T-helper 1 cell (primary cell): ENCODE results near the gene SLCO4A1.

Experiments used
- DNase-seq, 5 donors: peaks; one replicate each; pipeline ENCODE4 v3.0.0-alpha.2; 2012 to 2020

SLCO4A1 gene

GRCh38 chr20:62702895-62703852 is 60.9 kb downstream of the SLCO4A1 start:
- DNase-seq: peak in 1 of 5 donors; percentile 47

GRCh38 chr20:62703853-62704228 is 61.5 kb downstream of the SLCO4A1 start:
- no peak for DNase-seq

GRCh38 chr20:62704341-62704948 is 62.1 kb downstream of the SLCO4A1 start:
- no peak for DNase-seq

GRCh38 chr20:62705627-62706026 is 63.3 kb downstream of the SLCO4A1 start:
- no peak for DNase-seq

- no peak for DNase-seq
These were observed 64.0 kb downstream of the SLCO4A1 start for GRCh38 chr20:62706344-62706743.

GRCh38 chr20:62706857-62707256 is 64.6 kb downstream of the SLCO4A1 start:
- no peak for DNase-seq

GRCh38 chr20:62707276-62707920 is 65.1 kb downstream of the SLCO4A1 start:
- no peak for DNase-seq

- DNase-seq: peak in 1 of 5 donors; percentile 6
These were observed 65.7 kb downstream of the SLCO4A1 start for GRCh38 chr20:62707921-62708521.

GRCh38 chr20:62708591-62709536 is 66.6 kb downstream of the SLCO4A1 start, which contains the start of gene NTSR1:
Gene NTSR1 (plus strand): TSS chr20:62708836. CDS start chr20:62709208, 372 bp downstream.
- DNase-seq: no peak

GRCh38 chr20:62709537-62709905 is 67.2 kb downstream of the SLCO4A1 start:
- no peak for DNase-seq

GRCh38 chr20:62710221-62710885 is 68.0 kb downstream of the SLCO4A1 start:
- no peak for DNase-seq

GRCh38 chr20:62710886-62711702 is 68.8 kb downstream of the SLCO4A1 start:
- no peak for DNase-seq

GRCh38 chr20:62711703-62712101 is 69.4 kb downstream of the SLCO4A1 start:
- no peak for DNase-seq

- no peak for DNase-seq
These were observed 70.3 kb downstream of the SLCO4A1 start for GRCh38 chr20:62712606-62713005.

- no peak for DNase-seq
These were observed 71.7 kb downstream of the SLCO4A1 start for GRCh38 chr20:62714006-62714405.

- DNase-seq: no peak
These were observed 72.5 kb downstream of the SLCO4A1 start for GRCh38 chr20:62714799-62715198.

GRCh38 chr20:62715201-62715600 is 72.9 kb downstream of the SLCO4A1 start:
- DNase-seq: no peak

GRCh38 chr20:62716198-62716940 is 74.1 kb downstream of the SLCO4A1 start:
- DNase-seq: no peak

GRCh38 chr20:62716941-62717310 is 74.6 kb downstream of the SLCO4A1 start:
- DNase-seq: no peak

- DNase-seq: no peak
These were observed 75.6 kb downstream of the SLCO4A1 start for GRCh38 chr20:62717933-62718332.
